Measurements from ENCODE around the gene AIDA.

The AIDA gene

GRCh38 chr1:222732216-222733159, 20.2 kb upstream of the AIDA start:
- DNase-seq (ENCODE audit: extremely low read depth, low read depth) = no peak
- no peak for TF ChIP-seq CTCF (IDR thresholded peaks at IDR 0.05; ENCODE audit: low read depth, low read length)

- no peak for DNase-seq (ENCODE audit: extremely low read depth, low read depth)
- TF ChIP-seq CTCF (IDR thresholded peaks at IDR 0.05; ENCODE audit: low read depth, low read length) = no peak
Measured at GRCh38 chr1:222730866-222731265, 18.6 kb upstream of the AIDA start.

- no peak for TF ChIP-seq CTCF (IDR thresholded peaks at IDR 0.05; ENCODE audit: low read depth, low read length)
- DNase-seq (ENCODE audit: extremely low read depth, low read depth) = no peak
Measured at GRCh38 chr1:222728746-222729145, 16.5 kb upstream of the AIDA start.

- DNase-seq (ENCODE audit: extremely low read depth, low read depth) = no peak
- TF ChIP-seq CTCF (IDR thresholded peaks at IDR 0.05; ENCODE audit: low read depth, low read length) = no peak
Measured at GRCh38 chr1:222716393-222716792, 4.1 kb upstream of the AIDA start.

- no peak for TF ChIP-seq CTCF (IDR thresholded peaks at IDR 0.05; ENCODE audit: low read depth, low read length)
- DNase-seq (ENCODE audit: extremely low read depth, low read depth) = peak; percentile 89
Measured at GRCh38 chr1:222713091-222713961, 1.0 kb upstream of the AIDA start.

- peak; percentile 24 for DNase-seq (ENCODE audit: extremely low read depth, low read depth)
Measured at GRCh38 chr1:222711319-222712252, 705 bp downstream of the AIDA start.

More at GRCh38 chr1:222711319-222712252, 705 bp downstream of the AIDA start:
- TF ChIP-seq CTCF (IDR thresholded peaks at IDR 0.05; ENCODE audit: low read depth, low read length) = no peak

All from AG09319 (cell line).